GM18858 (cell line): ENCODE results near the gene MYEF2.
A peak's percentile ranks its signal among the peaks of the same experiment; 100 is the strongest.

Source experiments
- ATAC-seq: cut with Tn5 transposase; IDR thresholded peaks from one replicate; pipeline ENCODE4 v1.9.1; 2021; ENCODE audit not compliant: unreplicated experiment

MYEF2 gene

GRCh38 chr15:48177766-48178647, at the start of gene MYEF2:
MYEF2 (minus strand) TSS chr15:48178295; CDS start chr15:48178237, 58 bp downstream.
- ATAC-seq = peak; percentile 58

- no peak for ATAC-seq
Observed at GRCh38 chr15:48225771-48226170, 47.7 kb upstream of the MYEF2 start.

GRCh38 chr15:48222627-48223026, 44.5 kb upstream of the MYEF2 start:
- no peak for ATAC-seq

- no peak for ATAC-seq
Observed at GRCh38 chr15:48221885-48222284, 43.8 kb upstream of the MYEF2 start.

- ATAC-seq = no peak
Observed at GRCh38 chr15:48221261-48221660, 43.2 kb upstream of the MYEF2 start.

- no peak for ATAC-seq
Observed at GRCh38 chr15:48205981-48206380, 27.9 kb upstream of the MYEF2 start, which contains the start of gene SLC12A1. SLC12A1 (plus strand) TSS chr15:48206302; CDS start chr15:48207720, 1,418 bp downstream.

GRCh38 chr15:48202068-48202467, 24.0 kb upstream of the MYEF2 start:
- no peak for ATAC-seq

GRCh38 chr15:48191574-48192225, 13.6 kb upstream of the MYEF2 start, which contains the start of gene CTXN2:
CTXN2 (plus strand) TSS chr15:48191665; CDS start chr15:48201301, 9,636 bp downstream.
- ATAC-seq = no peak

- no peak for ATAC-seq
Observed at GRCh38 chr15:48190932-48191573, 13.0 kb upstream of the MYEF2 start.

- ATAC-seq = no peak
Observed at GRCh38 chr15:48186271-48186670, 8.2 kb upstream of the MYEF2 start.

- ATAC-seq = no peak
Observed at GRCh38 chr15:48185529-48185928, 7.4 kb upstream of the MYEF2 start.

- ATAC-seq = no peak
Observed at GRCh38 chr15:48182749-48183148, 4.7 kb upstream of the MYEF2 start.

- no peak for ATAC-seq
Observed at GRCh38 chr15:48178648-48178931, 495 bp upstream of the MYEF2 start.

- ATAC-seq = peak; percentile 61
Observed at GRCh38 chr15:48177383-48177765, 721 bp downstream of the MYEF2 start.

GRCh38 chr15:48176957-48177356, 1.1 kb downstream of the MYEF2 start:
- ATAC-seq = no peak

- ATAC-seq = no peak
Observed at GRCh38 chr15:48176112-48176511, 2.0 kb downstream of the MYEF2 start.

- peak; percentile 27 for ATAC-seq
Observed at GRCh38 chr15:48175126-48175525, 3.0 kb downstream of the MYEF2 start.

- no peak for ATAC-seq
Observed at GRCh38 chr15:48170981-48171380, 7.1 kb downstream of the MYEF2 start.

- ATAC-seq = no peak
Observed at GRCh38 chr15:48168616-48169015, 9.5 kb downstream of the MYEF2 start.

GRCh38 chr15:48153526-48153925, 24.6 kb downstream of the MYEF2 start:
- no peak for ATAC-seq

- no peak for ATAC-seq
Observed at GRCh38 chr15:48149858-48150257, 28.2 kb downstream of the MYEF2 start.

GRCh38 chr15:48147358-48147757, 30.7 kb downstream of the MYEF2 start:
- no peak for ATAC-seq
